Psoas muscle (tissue), 8 donors: ENCODE data around the gene INTS14. TPM values are rescaled to one million over a fixed set of nuclear protein-coding genes. Genes with fewer than 3 reads are reported as not detected.

Source experiments
- ATAC-seq, 4 donors: fragments of 200-7000 bp; cut with Tn5 transposase; one replicate each; pipeline ENCODE4 v1.9.1; 2020; ENCODE audit warnings: moderate library complexity in 3 of 4, mild to moderate bottlenecking in 2 of 4
- DNase-seq, 2 donors: peaks; one replicate each; pipeline ENCODE4 v3.0.0-alpha.2; 2020
- H3K27ac ChIP-seq: fragments of 200-600 bp; one replicate; pipeline ENCODE4 v1.8.0; 2022
- H3K27me3 ChIP-seq, 3 donors: fragments of 200-600 bp in 1 of 3; one replicate each; pipeline versions ENCODE4 v1.6.1 to v1.8.0; 2013 to 2022; ENCODE audit warnings: low read length in 2 of 3, mild to moderate bottlenecking in 2 of 3, moderate library complexity in 1 of 3; ENCODE audit not compliant: insufficient read depth in 3 of 3
- H3K36me3 ChIP-seq, 2 donors: fragments of 200-600 bp in 1 of 2; one replicate each; pipeline versions ENCODE4 v1.6.1 to v1.8.0; 2013 to 2022; ENCODE audit warnings: low read depth in 1 of 2, mild to moderate bottlenecking in 1 of 2, moderate library complexity in 1 of 2; ENCODE audit not compliant: insufficient read depth in 1 of 2
- H3K4me1 ChIP-seq: fragments of 200-600 bp; one replicate; pipeline ENCODE4 v1.8.0; 2022
- H3K4me3 ChIP-seq: fragments of 200-600 bp; one replicate; pipeline ENCODE4 v1.8.0; 2022; ENCODE audit warnings: mild to moderate bottlenecking
- H3K9me3 ChIP-seq: fragments of 200-600 bp; one replicate; pipeline ENCODE4 v1.8.0; 2022
- CTCF ChIP-seq: fragments of 200-600 bp; IDR thresholded peaks from one replicate; pipeline ENCODE4 v1.8.0; 2022; ENCODE audit warnings: antibody characterized with exemption
- WGBS, 3 donors: extraction: QIAGEN DNeasy Blood & Tissue Kit; methylation state at CpG; one replicate each; pipeline versions ENCODE4 v1.1.6 to v1.1.7; 2013; 5-methylcytosine and 5-hydroxymethylcytosine counted together
- intact Hi-C, 2 donors: fragments of 100-400 bp; cut with DNase I; formaldehyde crosslinking; loops; one replicate each; pipeline versions ENCODE4 v1.11.0 to v1.14.2; 2022
- polyA plus RNA-seq, 3 donors: library from polyadenylated mRNA; stranded (reverse); fragments of 200-250 nt; gene quantifications; one replicate each; pipeline ENCODE4 v1.2.3, GENCODE V29; 2013
- total RNA-seq, 4 donors: library from RNA; stranded (reverse); fragmentation: NEBNext Ultra II Directional in 2 of 4; extraction: Animal tissue kit (Norgen Biotek cat#: 25700) in 2 of 4; gene quantifications; one replicate each; pipeline versions ENCODE4 v1.2.1 to v1.2.4, GENCODE V29; 2021 to 2023
- donor health status: healthy with polysubstance abuse.
- donor health status: DM: no; HTN: no; CAD: no; lungs with moderate emphysema.
- donor health status: Bipolar disorder and iron deficiency.
- donor health status: healthy.
- donor health status: DM: yes; HTN: yes; CAD: no.
- donor health status: DM: no; HTN: no; CAD: no.
- donor health status: DM: no; HTN: no; CAD: no.
- donor health status: DM: yes; HTN: yes; CAD: no.

The INTS14 gene
- total and polyA plus RNA-seq, 7 donors: 8.7 to 20.2 (median 16.1) TPM

- no peaks in the 10 kb centered on the region for H3K27me3 ChIP-seq
- H3K4me3 ChIP-seq: no peak overlapping the region
- H3K36me3 ChIP-seq: peaks cover 0 to 43% of the 10 kb centered on the region in 2 donors
- no peak for TF ChIP-seq CTCF
- ATAC-seq (no peak), DNase-seq (no peak)
- 92 to 95% (median 93%) methylated on average over 12 of the region's 12 CpGs for WGBS, 3 donors
- intact Hi-C loops: no loop called here
- H3K27ac ChIP-seq: no peak overlapping the region
- no peaks in the 10 kb centered on the region for H3K9me3 ChIP-seq
- H3K4me1 ChIP-seq: no peaks in the 10 kb centered on the region
Observed at GRCh38 chr15:65650312-65651041, 39.5 kb upstream of the INTS14 start.

- 64 to 72% (median 67%) methylated on average over 4 of the region's 4 CpGs for WGBS, 3 donors
- Histone ChIP-seq H3K36me3 (peaks cover 0 to 7% of the 10 kb centered on the region in 2 donors), H3K27ac (no peak overlapping the region), H3K9me3 (no peaks in the 10 kb centered on the region), H3K4me1 (no peaks in the 10 kb centered on the region), H3K4me3 (no peak overlapping the region), H3K27me3 (no peaks in the 10 kb centered on the region)
- DNase-seq: no peak
- no peak for TF ChIP-seq CTCF
- ATAC-seq: no peak
- intact Hi-C loops: loop anchor here in 1 of 2 donors (10.0 kb wide), 1 partner anchor 638 kb away; no protein-coding TSS in a partner anchor
Observed at GRCh38 chr15:65646486-65646885, 35.6 kb upstream of the INTS14 start.

- TF ChIP-seq CTCF: no peak
- Histone ChIP-seq H3K27ac (no peak overlapping the region), H3K9me3 (no peaks in the 10 kb centered on the region), H3K36me3 (no peaks in the 10 kb centered on the region), H3K4me3 (no peak overlapping the region), H3K27me3 (no peaks in the 10 kb centered on the region), H3K4me1 (no peaks in the 10 kb centered on the region)
- ATAC-seq (no peak), DNase-seq (no peak)
- intact Hi-C loops: loop anchor here in 1 of 2 donors (10.0 kb wide), 1 partner anchor 639 kb away; no protein-coding TSS in a partner anchor
- 85 to 94% (median 85%) methylated on average over 4 of the region's 4 CpGs for WGBS, 3 donors
Observed at GRCh38 chr15:65645392-65645791, 34.5 kb upstream of the INTS14 start.

GRCh38 chr15:65644282-65644681 lies 33.4 kb upstream of the INTS14 start:
- Histone ChIP-seq H3K36me3 (no peaks in the 10 kb centered on the region), H3K4me3 (no peak overlapping the region), H3K9me3 (no peaks in the 10 kb centered on the region), H3K27me3 (no peaks in the 10 kb centered on the region), H3K27ac (no peak overlapping the region), H3K4me1 (no peaks in the 10 kb centered on the region)
- TF ChIP-seq CTCF: no peak
- intact Hi-C loops: loop anchor here in 1 of 2 donors (10.0 kb wide), 1 partner anchor 641 kb away; no protein-coding TSS in a partner anchor
- DNase-seq (no peak), ATAC-seq (no peak)
- 86 to 99% (median 95%) methylated on average over 4 of the region's 4 CpGs for WGBS, 3 donors
